ENCODE data around the gene XYLB. TPM values are rescaled to one million over a fixed set of nuclear protein-coding genes. Genes with fewer than 3 reads are reported as not detected.

XYLB gene
- total RNA-seq, 1 experiment from 2014 or later: 11.2 TPM

GRCh38 chr3:38372214-38372601 lies 25.6 kb downstream of the XYLB start:
- no peaks in the 10 kb centered on the region for H3K9me3 ChIP-seq (ENCODE audit: low read length)
- no peaks in the 10 kb centered on the region for H3K4me1 ChIP-seq (ENCODE audit: insufficient read depth, low read length)
- peaks cover 45% of the 10 kb centered on the region for H3K36me3 ChIP-seq (ENCODE audit: low read depth, low read length)
- ChIA-PET CTCF (no interaction called here), POLR2A (ENCODE audit: unreplicated experiment) (no interaction called here)
- H4K20me1 ChIP-seq (ENCODE audit: low read length): no peaks in the 10 kb centered on the region
- H3K4me3 ChIP-seq (ENCODE audit: low read length): no peak overlapping the region
- DNase-seq: no peak
- H3K9me2 ChIP-seq (replicated peaks; ENCODE audit: low read length): no peaks in the 10 kb centered on the region
- no peaks in the 10 kb centered on the region for H3K27me3 ChIP-seq (ENCODE audit: low read length)
- intact Hi-C loops (cut with micrococcal nuclease): no loop called here
- no TSS peak for BruUV-seq (replicated peaks)
- no peak overlapping the region for H3K27ac ChIP-seq (ENCODE audit: low read length)
- no peak overlapping the region for H3K4me2 ChIP-seq (ENCODE audit: low read length)
- H3F3A ChIP-seq (ENCODE audit: low read length, unreplicated experiment): no peaks in the 10 kb centered on the region
- no peak overlapping the region for H2AFZ ChIP-seq (ENCODE audit: low read length)
- TF ChIP-seq EZH2 (IDR thresholded peaks at IDR 0.05; ENCODE audit: low read length, unreplicated experiment) (no peak), CTCF (conservative IDR thresholded peaks at IDR 0.05; ENCODE audit: low read depth, low read length) (no peak), EZH2phosphoT487 (IDR thresholded peaks at IDR 0.05; ENCODE audit: borderline replicate concordance, low read length) (no peak)
- no peak overlapping the region for H3K9ac ChIP-seq (ENCODE audit: low read length)
- no peak for ATAC-seq
- no peaks in the 10 kb centered on the region for H3K79me2 ChIP-seq (ENCODE audit: low read length)

- no TSS peak for BruUV-seq (replicated peaks)
- Histone ChIP-seq H3K4me1 (ENCODE audit: insufficient read depth, low read length) (no peaks in the 10 kb centered on the region), H3K9ac (ENCODE audit: low read length) (no peak overlapping the region), H3K27me3 (ENCODE audit: low read length) (no peaks in the 10 kb centered on the region), H3K36me3 (ENCODE audit: low read depth, low read length) (peaks cover 48% of the 10 kb centered on the region), H4K20me1 (ENCODE audit: low read length) (no peaks in the 10 kb centered on the region), H3K9me3 (ENCODE audit: low read length) (no peaks in the 10 kb centered on the region), H3K4me3 (ENCODE audit: low read length) (no peak overlapping the region), H3K9me2 (replicated peaks; ENCODE audit: low read length) (no peaks in the 10 kb centered on the region), H3K79me2 (ENCODE audit: low read length) (no peaks in the 10 kb centered on the region), H3F3A (ENCODE audit: low read length, unreplicated experiment) (no peaks in the 10 kb centered on the region), H2AFZ (ENCODE audit: low read length) (no peak overlapping the region), H3K4me2 (ENCODE audit: low read length) (no peak overlapping the region), H3K27ac (ENCODE audit: low read length) (no peak overlapping the region)
- TF ChIP-seq EZH2phosphoT487 (IDR thresholded peaks at IDR 0.05; ENCODE audit: borderline replicate concordance, low read length) (no peak), CTCF (conservative IDR thresholded peaks at IDR 0.05; ENCODE audit: low read depth, low read length) (no peak), EZH2 (IDR thresholded peaks at IDR 0.05; ENCODE audit: low read length, unreplicated experiment) (no peak)
- intact Hi-C loops (cut with micrococcal nuclease): no loop called here
- ChIA-PET CTCF (no interaction called here), POLR2A (ENCODE audit: unreplicated experiment) (no interaction called here)
- ATAC-seq (no peak), DNase-seq (no peak)
Measured at GRCh38 chr3:38374221-38374620, 27.6 kb downstream of the XYLB start.

DNA sequence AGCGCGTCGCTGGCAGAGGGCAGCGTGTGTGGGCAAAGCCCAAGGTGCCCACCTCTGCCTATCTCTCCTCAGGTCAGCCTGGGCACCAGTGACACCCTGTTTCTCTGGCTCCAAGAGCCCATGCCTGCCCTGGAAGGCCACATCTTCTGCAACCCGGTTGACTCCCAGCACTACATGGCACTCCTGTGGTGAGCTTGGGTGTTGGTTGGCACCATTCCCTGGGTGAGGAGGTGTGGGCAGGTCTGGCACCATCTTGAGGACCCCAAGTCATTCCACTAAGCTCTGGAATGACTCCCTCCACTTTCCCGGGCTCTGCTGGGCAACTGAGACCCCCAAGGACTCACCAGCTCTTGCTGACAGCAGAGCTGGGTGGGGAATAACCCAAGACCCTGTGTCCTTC lies 28.5 kb downstream of the XYLB start:
- ATAC-seq: no peak
- no peak overlapping the region for H3K4me2 ChIP-seq (ENCODE audit: low read length)
- H3K79me2 ChIP-seq (ENCODE audit: low read length): no peaks in the 10 kb centered on the region
- H3K4me3 ChIP-seq (ENCODE audit: low read length): no peak overlapping the region
- H3K27me3 ChIP-seq (ENCODE audit: low read length): no peaks in the 10 kb centered on the region
- H4K20me1 ChIP-seq (ENCODE audit: low read length): no peaks in the 10 kb centered on the region
- BruUV-seq (replicated peaks): no TSS peak
- H3K9me3 ChIP-seq (ENCODE audit: low read length): no peaks in the 10 kb centered on the region
- no peak overlapping the region for H3K9ac ChIP-seq (ENCODE audit: low read length)
- no peaks in the 10 kb centered on the region for H3F3A ChIP-seq (ENCODE audit: low read length, unreplicated experiment)
- no peak for DNase-seq
- no peaks in the 10 kb centered on the region for H3K4me1 ChIP-seq (ENCODE audit: insufficient read depth, low read length)
- no peaks in the 10 kb centered on the region for H3K9me2 ChIP-seq (replicated peaks; ENCODE audit: low read length)
- TF ChIP-seq CTCF (conservative IDR thresholded peaks at IDR 0.05; ENCODE audit: low read depth, low read length) (no peak), EZH2 (IDR thresholded peaks at IDR 0.05; ENCODE audit: low read length, unreplicated experiment) (no peak), EZH2phosphoT487 (IDR thresholded peaks at IDR 0.05; ENCODE audit: borderline replicate concordance, low read length) (no peak)
- no peak overlapping the region for H2AFZ ChIP-seq (ENCODE audit: low read length)
- ChIA-PET CTCF (no interaction called here), POLR2A (ENCODE audit: unreplicated experiment) (interaction anchor here (0.6 kb wide), 1 partner anchor 16 kb away, joined by 4 read pairs; no protein-coding TSS in a partner anchor)
- no peak overlapping the region for H3K27ac ChIP-seq (ENCODE audit: low read length)
- peaks cover 56% of the 10 kb centered on the region for H3K36me3 ChIP-seq (ENCODE audit: low read depth, low read length)
- intact Hi-C loops (cut with micrococcal nuclease): no loop called here

Measured in PC-3 (cell line).